ENCODE data around the gene PPP4R4. TPM values are rescaled to one million over a fixed set of nuclear protein-coding genes. Genes with fewer than 3 reads are reported as not detected.

Gene PPP4R4
- 1.4 and 2.7 TPM in 2 replicates for total RNA-seq

GRCh38 chr14:94173885-94174603, at the start of gene PPP4R4:
PPP4R4 (plus strand) TSS chr14:94174322; CDS start chr14:94174466, 144 bp downstream.

GRCh38 chr14:94129111-94129757, 44.9 kb upstream of the PPP4R4 start, which contains the start of gene IFI27L2:
IFI27L2 (minus strand) TSS chr14:94129604; CDS start chr14:94129564, 40 bp downstream.

GRCh38 chr14:94292872-94293577, 118.9 kb downstream of the PPP4R4 start, which contains the start of gene SERPINA10:
SERPINA10 (minus strand) TSS chr14:94293268; CDS start chr14:94290593, 2,675 bp downstream.

GRCh38 chr14:94322648-94323570, 148.8 kb downstream of the PPP4R4 start, which contains the start of gene SERPINA6:
SERPINA6 (minus strand) TSS chr14:94323336; CDS start chr14:94314648, 8,688 bp downstream.

Other genes starting within 250 kb of the PPP4R4 start
- not detected in 2 replicates for gene FAM181A, start 247.0 kb upstream of the PPP4R4 start, total RNA-seq
- gene ASB2, start 197.8 kb upstream of the PPP4R4 start, total RNA-seq: 2.1 and 4.2 TPM in 2 replicates
- not detected in 2 replicates for gene CCDC197, start 177.0 kb upstream of the PPP4R4 start, total RNA-seq
- 1.5 and 2.6 TPM in 2 replicates for gene OTUB2, start 148.0 kb upstream of the PPP4R4 start, total RNA-seq
- gene DDX24, start 93.1 kb upstream of the PPP4R4 start, total RNA-seq: 138 and 168 TPM in 2 replicates
- gene IFI27L1, start 93.0 kb upstream of the PPP4R4 start, total RNA-seq: 11.0 and 22.0 TPM in 2 replicates
- gene IFI27, start 63.6 kb upstream of the PPP4R4 start, total RNA-seq: 21.5 and 34.1 TPM in 2 replicates
- 39.6 and 181 TPM in 2 replicates for gene IFI27L2, start 44.7 kb upstream of the PPP4R4 start, total RNA-seq
- gene SERPINA10, start 118.9 kb downstream of the PPP4R4 start, total RNA-seq: not detected in 2 replicates
- not detected in 2 replicates for gene SERPINA6, start 149.0 kb downstream of the PPP4R4 start, total RNA-seq
- not detected in 2 replicates for gene SERPINA2, start 192.4 kb downstream of the PPP4R4 start, total RNA-seq
- gene SERPINA1, start 214.3 kb downstream of the PPP4R4 start, total RNA-seq: 0.30 and 0.32 TPM in 2 replicates

All from smooth muscle cell of the umbilical artery (primary cell).